Activated naive CD4-positive, alpha-beta T cell treated with anti-CD3 and anti-CD28 coated beads, Interleukin-2, amount 50 U/mL, for 72 hours (primary cell): Measurements from ENCODE around the gene HDAC10. TPM values are rescaled to one million over a fixed set of nuclear protein-coding genes. Genes with fewer than 3 reads are reported as not detected.

Experiments
- ATAC-seq, 2 donors: fragments of 150-1000 bp; cut with Tn5 transposase; 2 replicates each; pipeline ENCODE4 v1.10.0; 2021; ENCODE audit warnings: mild to moderate bottlenecking in 2 of 2, moderate library complexity in 2 of 2
- DNase-seq, 2 donors: peaks; one replicate each; pipeline ENCODE4 v3.0.0; 2021 to 2022; ENCODE audit warnings: low spot score in 2 of 2
- H3K27ac Mint-ChIP-seq, 2 donors: one replicate each; pipeline ENCODE4 v1.8.0; 2022; ENCODE audit warnings: mild to moderate bottlenecking in 2 of 2, mixed read lengths in 2 of 2
- H3K36me3 Mint-ChIP-seq, 2 donors: one replicate each; pipeline ENCODE4 v1.8.0; 2022; ENCODE audit warnings: mixed read lengths in 2 of 2
- H3K9me3 Mint-ChIP-seq, 2 donors: one replicate each; pipeline ENCODE4 v1.8.0; 2022; ENCODE audit warnings: mixed read lengths in 2 of 2
- total RNA-seq, 2 donors: library from RNA; stranded (reverse); gene quantifications; one replicate each; pipeline ENCODE4 v1.2.3, GENCODE V29; 2022

The HDAC10 gene
- total RNA-seq, 2 donors from 2014 or later = 43.7 to 67.3 TPM

GRCh38 chr22:50238755-50239154 lies 12.3 kb downstream of the HDAC10 start:
- ATAC-seq = no peak
- DNase-seq = no peak
- Mint-ChIP-seq H3K9me3 (no peaks in the 10 kb centered on the region), H3K36me3 (peaks cover 2 to 21% of the 10 kb centered on the region in 2 donors), H3K27ac (no peak overlapping the region)

- no peaks in the 10 kb centered on the region for H3K9me3 Mint-ChIP-seq
- ATAC-seq = no peak
- H3K36me3 Mint-ChIP-seq = peaks cover 0 to 21% of the 10 kb centered on the region in 2 donors
- H3K27ac Mint-ChIP-seq = peak overlapping the region in 1 of 2 donors; percentile 54
- no peak for DNase-seq
Measured at GRCh38 chr22:50236731-50237409, 14.2 kb downstream of the HDAC10 start.

- Mint-ChIP-seq H3K9me3 (no peaks in the 10 kb centered on the region), H3K27ac (peak overlapping the region in 1 of 2 donors; percentile 50), H3K36me3 (peaks cover 0 to 21% of the 10 kb centered on the region in 2 donors)
- DNase-seq (no peak), ATAC-seq (no peak)
Measured at GRCh38 chr22:50233223-50233622, 17.8 kb downstream of the HDAC10 start.

- no peaks in the 10 kb centered on the region for H3K9me3 Mint-ChIP-seq
- H3K36me3 Mint-ChIP-seq = peaks cover 0 to 21% of the 10 kb centered on the region in 2 donors
- no peak overlapping the region for H3K27ac Mint-ChIP-seq
- ATAC-seq (no peak), DNase-seq (no peak)
Measured at GRCh38 chr22:50232481-50233151, 18.4 kb downstream of the HDAC10 start.

- Mint-ChIP-seq H3K9me3 (no peaks in the 10 kb centered on the region), H3K36me3 (peaks cover 0 to 9% of the 10 kb centered on the region in 2 donors), H3K27ac (peak overlapping the region; percentile 8 to 55)
- no peak for ATAC-seq
- no peak for DNase-seq
Measured at GRCh38 chr22:50229370-50229769, 21.7 kb downstream of the HDAC10 start.

GRCh38 chr22:50228366-50228765 lies 22.7 kb downstream of the HDAC10 start:
- ATAC-seq (no peak), DNase-seq (no peak)
- Mint-ChIP-seq H3K36me3 (no peaks in the 10 kb centered on the region), H3K9me3 (no peaks in the 10 kb centered on the region), H3K27ac (peak overlapping the region in 1 of 2 donors; percentile 63)

- H3K36me3 Mint-ChIP-seq = no peaks in the 10 kb centered on the region
- no peak for ATAC-seq
- H3K9me3 Mint-ChIP-seq = no peaks in the 10 kb centered on the region
- H3K27ac Mint-ChIP-seq = peak overlapping the region in 1 of 2 donors; percentile 82
- DNase-seq = no peak
Measured at GRCh38 chr22:50227579-50228215, 23.4 kb downstream of the HDAC10 start.

GRCh38 chr22:50226875-50227165 lies 24.2 kb downstream of the HDAC10 start:
- ATAC-seq (no peak), DNase-seq (no peak)
- Mint-ChIP-seq H3K36me3 (no peaks in the 10 kb centered on the region), H3K27ac (no peak overlapping the region), H3K9me3 (no peaks in the 10 kb centered on the region)

GRCh38 chr22:50226063-50226874 lies 24.8 kb downstream of the HDAC10 start:
- ATAC-seq = no peak
- Mint-ChIP-seq H3K36me3 (peaks cover 0 to under 1% of the 10 kb centered on the region in 2 donors), H3K9me3 (no peaks in the 10 kb centered on the region), H3K27ac (no peak overlapping the region)
- DNase-seq = no peak

- peaks cover 0 to 5% of the 10 kb centered on the region in 2 donors for H3K36me3 Mint-ChIP-seq
- DNase-seq (no peak), ATAC-seq (no peak)
- no peak overlapping the region for H3K27ac Mint-ChIP-seq
- H3K9me3 Mint-ChIP-seq = no peaks in the 10 kb centered on the region
Measured at GRCh38 chr22:50225200-50225969, 25.7 kb downstream of the HDAC10 start.

GRCh38 chr22:50224071-50224470 lies 27.0 kb downstream of the HDAC10 start:
- no peak for ATAC-seq
- Mint-ChIP-seq H3K27ac (no peak overlapping the region), H3K9me3 (no peaks in the 10 kb centered on the region), H3K36me3 (peaks cover 0 to 5% of the 10 kb centered on the region in 2 donors)
- DNase-seq = no peak

- H3K27ac Mint-ChIP-seq = peak overlapping the region in 1 of 2 donors; percentile 79
- no peak for DNase-seq
- no peaks in the 10 kb centered on the region for H3K9me3 Mint-ChIP-seq
- ATAC-seq = no peak
- peaks cover 0 to 5% of the 10 kb centered on the region in 2 donors for H3K36me3 Mint-ChIP-seq
Measured at GRCh38 chr22:50222508-50222907, 28.6 kb downstream of the HDAC10 start.

GRCh38 chr22:50221410-50222300 lies 29.4 kb downstream of the HDAC10 start:
- no peak for ATAC-seq

GRCh38 chr22:50220603-50221409 lies 30.3 kb downstream of the HDAC10 start:
- Mint-ChIP-seq H3K27ac (peak overlapping the region in 1 of 2 donors; percentile 72), H3K36me3 (peaks cover 0 to 5% of the 10 kb centered on the region in 2 donors), H3K9me3 (no peaks in the 10 kb centered on the region)
- no peak for DNase-seq
- no peak for ATAC-seq

More at GRCh38 chr22:50221410-50222300, 29.4 kb downstream of the HDAC10 start:
- Mint-ChIP-seq H3K9me3 (no peaks in the 10 kb centered on the region), H3K27ac (peak overlapping the region in 1 of 2 donors; percentile 9), H3K36me3 (peaks cover 0 to 5% of the 10 kb centered on the region in 2 donors)
- no peak for DNase-seq
